Measurements from ENCODE around the gene PHRF1.

The PHRF1 gene

DNA sequence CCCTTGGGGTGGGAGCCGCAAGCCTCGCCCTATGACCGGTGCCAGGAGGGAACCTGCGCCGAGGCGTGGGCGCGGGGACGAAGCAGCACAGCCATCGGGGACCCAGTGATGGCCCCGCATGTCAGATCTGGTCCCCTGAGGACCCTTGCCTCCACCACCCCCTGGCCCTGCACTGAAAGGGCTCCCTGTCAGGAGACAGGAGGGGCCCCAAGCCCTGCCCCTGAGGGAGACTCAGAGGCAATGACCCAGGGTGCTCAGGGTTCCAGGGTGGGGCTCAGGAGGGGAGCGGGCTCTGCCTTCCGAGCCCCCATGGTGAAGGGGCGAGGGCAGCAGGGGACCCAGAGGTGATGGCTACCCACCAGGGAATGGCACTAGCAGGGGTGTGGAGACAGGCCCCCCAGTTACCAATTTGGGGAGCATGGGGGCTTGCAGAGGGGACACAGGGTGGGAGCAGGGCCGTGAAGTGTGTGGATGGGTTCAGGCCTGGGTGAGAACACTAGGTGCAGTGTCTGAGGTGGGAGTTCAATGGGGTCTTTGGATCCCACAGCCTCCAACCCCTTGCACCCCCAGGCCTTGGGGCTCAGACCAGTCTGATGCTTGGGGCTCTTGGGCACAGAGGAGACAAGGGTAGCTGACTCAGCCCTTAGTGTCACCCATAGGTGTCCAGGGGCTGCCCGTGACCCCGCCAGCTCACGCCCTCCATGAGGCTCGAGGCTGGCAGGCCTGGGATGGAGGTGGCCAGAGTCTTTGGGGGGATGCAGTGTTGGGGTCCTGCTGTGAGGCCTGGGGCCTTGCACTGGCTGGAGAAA, 38.4 kb upstream of the PHRF1 start:
- ATAC-seq (no peak), DNase-seq (no peak)

DNA sequence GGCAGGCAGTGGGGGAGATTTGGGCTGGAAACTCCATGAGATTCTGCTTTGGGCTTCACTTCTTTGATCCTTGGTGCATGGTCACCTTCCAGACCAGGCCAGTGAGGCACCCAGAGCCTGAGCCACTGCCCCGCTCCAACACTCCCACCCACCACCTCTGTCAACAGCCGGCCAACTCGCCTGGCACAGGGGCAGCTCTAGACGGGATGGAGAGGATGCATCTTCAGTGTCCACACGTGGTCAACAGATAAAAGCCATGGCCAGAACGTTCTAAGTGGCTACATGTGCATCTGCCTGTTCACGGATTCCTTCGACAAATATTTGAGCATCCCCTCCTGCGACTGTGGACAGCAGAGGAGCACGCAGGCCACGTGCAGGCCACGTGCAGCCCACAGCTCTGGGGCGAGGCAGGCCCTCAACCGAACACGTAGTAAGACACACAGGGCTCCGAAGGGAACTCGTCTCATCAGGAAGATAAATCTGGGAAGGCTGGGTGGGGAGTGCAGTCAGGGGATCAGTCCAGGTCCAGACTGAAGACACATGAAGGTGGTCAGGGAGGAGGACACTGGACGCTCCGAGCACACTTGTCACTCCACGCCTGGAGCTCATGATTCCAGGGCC, 37.7 kb upstream of the PHRF1 start:
- ATAC-seq (no peak), DNase-seq (no peak)

DNA sequence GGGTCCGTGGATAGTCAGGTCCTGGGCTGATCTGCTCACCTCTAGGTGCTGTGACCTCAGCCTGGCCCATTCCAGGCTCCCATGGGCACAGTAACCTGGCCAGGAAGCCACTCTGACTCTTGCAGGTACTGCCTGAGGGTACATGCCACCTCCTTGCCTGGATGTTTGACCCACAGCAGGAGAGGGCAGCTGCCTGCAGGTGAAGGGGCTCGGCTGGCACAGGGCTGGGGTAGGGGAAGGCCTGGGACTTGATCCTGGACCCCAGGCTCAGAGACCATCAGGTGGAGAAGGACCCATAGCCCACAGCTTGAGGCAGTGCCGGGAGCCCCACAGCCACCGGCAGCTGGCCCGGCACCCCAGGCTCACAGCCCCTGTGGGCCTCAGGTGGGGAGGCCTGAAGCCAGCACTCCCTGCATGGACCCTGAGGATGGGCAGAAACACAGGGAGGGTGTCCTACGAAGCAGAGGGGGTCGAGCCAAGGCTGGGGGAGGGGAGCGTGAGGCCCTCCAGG, 36.2 kb upstream of the PHRF1 start:
- ATAC-seq (no peak), DNase-seq (no peak)

DNA sequence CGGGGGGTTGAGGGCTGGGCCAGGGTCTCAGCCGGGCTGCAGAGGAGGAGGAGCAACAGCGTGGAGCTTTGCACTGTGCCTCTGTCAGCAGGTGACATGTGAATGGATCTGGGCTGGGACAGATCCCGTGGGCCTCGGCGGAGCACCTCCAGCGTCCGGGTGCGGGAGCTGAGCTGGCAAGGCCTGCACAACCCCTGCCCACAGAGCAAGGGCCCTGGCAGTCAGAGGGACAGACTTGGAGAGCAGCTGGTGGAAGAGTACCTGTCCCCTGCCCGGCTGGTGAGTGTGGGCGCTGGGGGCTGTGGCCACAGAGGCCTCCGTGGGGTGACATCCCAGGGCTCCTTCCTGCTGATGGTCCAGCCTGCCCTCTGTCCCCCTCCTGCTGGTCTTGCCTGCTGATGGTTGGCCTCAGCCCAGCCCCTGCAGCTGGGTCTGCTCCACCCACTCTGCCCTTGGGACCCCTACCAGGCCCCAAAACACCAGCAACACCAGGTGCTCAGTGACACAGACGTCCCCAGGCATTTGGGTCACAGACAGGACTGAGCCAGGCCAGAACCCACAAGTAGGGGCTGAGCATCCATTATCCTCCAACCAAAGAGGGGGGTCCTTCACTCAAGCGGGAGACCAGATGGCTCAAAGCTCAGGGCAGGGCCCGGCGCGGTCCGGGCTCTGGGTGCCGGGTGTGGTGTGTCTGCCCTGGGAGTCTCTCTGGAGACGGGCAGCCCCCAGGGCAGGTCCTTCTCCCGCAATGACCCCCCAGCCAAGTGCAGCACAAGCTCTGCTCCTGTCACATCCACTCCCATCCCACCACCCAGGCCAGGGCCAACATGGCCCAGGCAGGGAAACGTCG, 35.5 kb upstream of the PHRF1 start:
- DNase-seq (no peak), ATAC-seq (no peak)

DNA sequence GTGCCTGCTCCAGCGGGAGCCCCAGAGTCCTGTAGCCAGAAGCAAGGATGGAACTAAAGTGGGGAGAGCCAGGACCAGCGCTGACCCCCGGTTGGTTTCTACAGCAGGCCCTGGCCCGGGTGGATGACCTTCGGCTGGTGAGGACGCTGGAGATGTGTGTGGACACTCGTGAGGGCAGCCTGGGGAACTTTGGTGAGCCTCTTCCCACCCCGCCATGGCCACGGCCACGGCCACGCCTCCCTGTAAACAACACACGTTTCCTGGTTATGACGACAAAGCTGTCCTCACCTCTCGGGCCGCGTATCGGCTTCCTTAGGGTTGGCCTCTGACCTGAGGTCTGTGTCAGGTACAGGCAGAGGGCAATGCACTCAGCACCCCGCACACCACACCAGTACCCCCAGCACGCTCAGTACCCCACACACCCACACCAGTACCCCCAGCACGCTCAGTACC, 34.8 kb upstream of the PHRF1 start:
- ATAC-seq, result no peak

GRCh38 chr11:544817-545166, 31.5 kb upstream of the PHRF1 start:
- DNase-seq (no peak), ATAC-seq (no peak)

More for the DNA sequence above, 34.8 kb upstream of the PHRF1 start:
- DNase-seq, result no peak

DNA sequence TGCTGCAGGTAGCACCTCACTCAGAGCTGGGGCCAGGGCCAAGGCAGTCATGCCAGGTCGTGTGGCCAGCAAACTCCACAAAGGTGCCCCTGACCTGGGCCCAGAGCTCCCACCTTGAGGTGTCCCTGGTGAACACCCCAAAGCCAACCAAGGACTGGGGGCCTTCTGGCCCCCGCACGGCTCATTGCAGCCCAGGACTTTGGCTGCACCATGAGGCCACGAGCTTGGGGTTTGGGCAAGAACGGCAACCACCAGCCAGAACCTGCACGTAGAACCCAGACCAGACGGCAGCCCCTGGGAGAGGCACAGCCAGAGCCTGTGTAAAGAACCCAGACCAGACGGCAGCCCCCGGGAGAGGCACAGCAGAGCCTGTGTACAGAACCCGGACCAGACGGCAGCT, 31.1 kb upstream of the PHRF1 start:
- ATAC-seq (no peak), DNase-seq (no peak)

GRCh38 chr11:548700-549603, 27.3 kb upstream of the PHRF1 start:
- no peak for ATAC-seq
- no peak for DNase-seq

DNA sequence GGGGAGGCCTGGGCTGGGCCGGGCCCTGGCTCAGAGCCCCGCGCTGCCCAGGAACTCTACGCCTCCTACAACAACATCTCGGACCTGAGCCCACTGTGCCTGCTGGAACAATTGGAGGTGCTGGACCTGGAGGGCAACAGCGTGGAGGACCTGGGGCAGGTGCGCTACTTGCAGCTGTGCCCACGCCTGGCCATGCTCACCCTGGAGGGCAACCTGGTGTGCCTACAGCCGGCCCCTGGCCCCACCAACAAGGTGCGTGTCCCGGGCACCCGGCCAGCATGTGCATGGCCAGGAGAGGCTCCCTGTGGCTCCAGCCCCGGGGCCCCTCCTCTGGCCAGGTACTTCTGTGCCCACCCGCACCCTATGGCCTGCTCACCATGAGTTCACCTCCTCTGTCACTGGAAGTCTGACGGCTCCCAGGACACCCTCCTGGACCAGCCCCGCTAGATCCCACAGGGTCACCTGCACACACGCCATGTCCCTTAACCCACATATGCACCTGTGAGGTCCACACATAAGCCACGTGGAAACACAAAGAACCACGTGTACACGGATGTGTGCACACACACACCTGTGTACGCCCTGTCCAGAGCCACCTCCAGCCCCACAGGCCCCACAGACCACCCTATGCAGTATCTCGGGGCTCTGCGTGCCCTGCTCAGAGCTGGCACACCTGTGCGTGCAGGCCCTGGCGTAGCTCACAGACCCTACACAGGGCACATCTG, 26.1 kb upstream of the PHRF1 start:
- ATAC-seq, result no peak

GRCh38 chr11:550746-551085, 25.6 kb upstream of the PHRF1 start:
- no peak for ATAC-seq
- no peak for DNase-seq

More for the DNA sequence above, 26.1 kb upstream of the PHRF1 start:
- DNase-seq, result no peak

- DNase-seq (no peak), ATAC-seq (no peak)
Observed at GRCh38 chr11:551131-551530, 25.1 kb upstream of the PHRF1 start.

DNA sequence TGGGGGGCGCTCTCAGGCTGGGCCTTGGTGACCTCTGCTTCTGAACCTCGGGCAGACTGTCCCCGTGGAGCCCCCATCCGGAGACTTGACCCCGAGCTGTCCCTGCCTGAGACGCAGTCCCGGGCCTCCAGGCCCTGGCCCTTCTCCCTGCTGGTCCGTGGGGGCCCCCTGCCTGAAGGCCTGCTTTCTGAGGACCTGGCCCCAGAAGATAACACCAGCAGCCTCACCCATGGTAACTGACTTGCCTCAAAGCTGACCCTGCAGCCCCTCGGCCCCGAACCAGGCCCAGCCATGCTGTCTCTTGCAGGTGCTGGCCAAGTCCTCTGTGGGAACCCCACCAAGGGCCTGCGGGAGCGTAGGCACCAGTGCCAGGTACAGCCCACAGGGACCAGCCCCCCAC, 24.7 kb upstream of the PHRF1 start:
- ATAC-seq (no peak), DNase-seq (no peak)

DNA sequence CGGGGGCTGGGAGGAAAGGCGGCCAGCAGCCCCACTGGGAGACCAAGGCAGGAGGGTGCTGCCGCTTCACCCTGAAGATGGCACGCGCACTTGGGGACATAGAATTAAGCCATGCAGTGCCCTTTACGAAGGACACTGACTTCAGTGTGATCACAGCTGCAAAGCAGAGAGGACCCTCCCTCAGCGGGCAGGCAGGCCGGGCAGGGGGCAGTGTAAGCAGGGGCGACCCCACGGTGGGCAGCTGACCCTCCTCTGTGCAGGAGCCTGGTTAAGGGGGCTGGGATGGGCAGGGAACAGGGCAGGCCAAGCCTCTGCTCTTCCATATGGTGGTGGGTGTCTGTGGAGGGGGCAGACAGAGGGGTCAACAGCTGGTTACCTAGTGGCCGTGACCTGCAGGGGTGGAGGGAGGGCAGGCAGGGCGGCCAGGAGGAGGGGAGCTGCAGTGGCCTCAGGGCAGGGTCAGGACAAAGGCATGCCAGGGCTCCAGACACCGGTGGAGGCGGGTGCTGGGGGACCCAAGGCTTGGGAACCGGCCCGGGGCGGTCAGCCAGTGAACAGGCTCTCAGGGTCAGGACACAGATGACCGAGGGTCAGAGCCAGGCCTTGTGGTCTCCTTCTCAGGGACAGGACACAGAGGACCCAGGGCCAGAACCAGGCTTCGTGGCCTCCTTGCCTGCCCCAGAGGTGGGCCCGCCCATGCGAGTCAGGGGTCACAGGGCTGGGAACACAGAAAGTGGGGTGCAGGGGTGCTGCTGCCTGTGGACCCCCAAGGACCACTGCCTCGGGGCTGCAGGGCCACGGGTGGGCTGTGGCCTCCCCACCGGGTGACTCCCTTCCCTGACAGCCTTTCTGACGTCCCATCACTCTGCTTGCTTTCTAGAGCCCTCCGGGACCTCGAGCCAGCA, 22.9 kb upstream of the PHRF1 start:
- ATAC-seq (no peak), DNase-seq (no peak)

DNA sequence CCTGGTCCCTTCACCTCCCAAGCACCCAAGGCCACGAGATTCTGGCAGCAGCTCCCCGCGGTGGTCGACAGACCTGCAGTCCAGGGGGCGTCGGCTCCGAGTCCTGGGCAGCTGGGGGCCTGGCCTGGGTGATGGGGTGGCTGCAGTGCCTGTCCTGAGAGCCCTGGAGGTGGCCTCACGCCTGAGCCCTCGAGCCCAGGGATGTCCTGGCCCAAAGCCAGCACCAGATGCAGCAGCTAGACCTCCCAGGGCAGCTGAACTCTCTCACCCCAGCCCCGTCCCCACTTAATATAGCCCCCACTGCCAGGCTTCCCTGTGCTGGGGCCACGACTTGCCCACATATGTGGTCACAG, 22.3 kb upstream of the PHRF1 start:
- no peak for DNase-seq
- no peak for ATAC-seq

GRCh38 chr11:554428-555226, 21.6 kb upstream of the PHRF1 start:
- ATAC-seq (peak; percentile 66), DNase-seq (peak; percentile 78)

GRCh38 chr11:555227-555779, 21.0 kb upstream of the PHRF1 start:
- DNase-seq (no peak), ATAC-seq (peak; percentile 3)

DNA sequence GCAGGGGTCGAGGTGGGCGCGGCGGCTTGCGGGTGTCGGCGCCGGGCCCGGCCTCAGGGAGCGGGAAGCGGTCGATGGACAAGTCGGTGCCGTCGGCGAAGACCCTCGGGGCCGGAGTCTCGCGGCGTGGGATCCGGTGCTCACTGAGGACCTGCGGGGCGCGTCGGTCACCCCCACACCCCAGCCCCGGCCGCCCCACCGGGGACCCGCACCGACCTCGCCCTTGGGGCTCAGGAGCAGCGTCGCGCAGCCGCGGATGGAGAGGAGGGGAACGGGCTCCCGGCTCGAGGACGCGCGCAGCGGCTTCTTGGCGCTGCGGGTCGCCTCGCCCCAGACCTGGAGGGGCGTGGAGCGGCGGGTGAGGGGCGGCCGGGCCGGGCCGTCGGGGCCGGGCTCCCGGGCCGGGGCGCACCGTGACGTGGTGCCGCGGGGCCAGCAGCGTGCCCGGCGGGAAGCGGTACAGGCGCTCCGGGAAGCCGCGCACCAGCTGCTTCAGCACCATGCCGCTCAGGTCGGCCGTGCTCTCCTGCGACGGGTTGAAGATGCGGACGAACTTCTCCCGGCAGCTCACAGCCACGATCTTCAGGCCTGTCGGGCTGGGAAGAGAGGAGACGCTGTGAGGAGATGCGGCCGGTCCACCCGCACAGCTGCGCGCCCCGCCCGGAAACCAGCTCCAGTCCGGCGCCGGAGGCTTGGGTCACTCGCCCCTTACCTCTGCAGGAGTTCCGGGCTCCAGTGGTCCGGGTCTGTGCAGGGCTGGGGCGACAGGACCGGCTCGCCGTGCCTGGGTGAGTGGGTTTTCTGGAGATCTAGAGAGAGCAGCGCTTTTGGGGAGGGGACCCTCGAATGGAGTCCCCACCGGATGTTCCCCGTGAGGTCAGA, 20.2 kb upstream of the PHRF1 start:
- DNase-seq (no peak), ATAC-seq (no peak)

DNA sequence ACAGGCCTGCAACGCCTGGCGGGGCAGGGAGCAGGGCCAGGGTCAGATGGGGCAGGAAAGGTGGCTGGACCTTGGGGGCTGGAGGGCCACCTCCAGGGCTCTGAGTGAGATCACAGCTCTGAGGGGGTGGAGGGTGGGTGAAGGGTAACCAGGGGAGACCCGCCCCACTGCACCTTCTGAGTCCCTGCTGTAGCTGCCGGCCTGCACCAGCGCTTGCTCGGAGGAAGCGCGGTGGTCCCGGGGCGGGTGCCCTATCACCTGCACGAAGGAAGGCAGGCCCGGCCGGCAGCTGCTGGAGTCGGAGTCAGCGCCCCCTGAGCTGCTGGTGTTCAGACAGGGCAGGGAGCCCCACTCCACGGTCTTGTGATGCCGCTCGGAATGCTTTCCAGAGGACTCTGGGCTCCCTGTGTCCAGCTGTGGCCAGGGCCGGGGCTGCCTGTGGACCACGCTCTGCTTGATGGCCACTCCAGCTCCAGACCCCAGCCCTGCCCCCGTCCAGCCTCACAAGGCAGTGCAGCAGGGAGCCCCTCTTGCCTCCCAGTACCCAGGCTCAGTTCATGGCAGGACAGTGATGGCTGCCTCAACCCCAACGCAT, 19.5 kb upstream of the PHRF1 start:
- DNase-seq (no peak), ATAC-seq (no peak)

All from stimulated activated naive CD8-positive, alpha-beta T cell treated with anti-CD3 and anti-CD28 coated beads, Interleukin-15, Interleukin-2, amounts not matched to agents 100 U/mL and 50 U/mL, for 24 hours (primary cell).